Measurements from ENCODE around the gene NEO1.

Gene NEO1

GRCh38 chr15:73268457-73268856 lies 216.2 kb downstream of the NEO1 start:
- H3K4me1 ChIP-seq (ENCODE audit: control insufficient read depth, low read length) = no peaks in the 10 kb centered on the region
- no peak overlapping the region for H3K27ac ChIP-seq (ENCODE audit: low read depth, low read length)
- H4K20me1 ChIP-seq (ENCODE audit: control insufficient read depth, insufficient read depth, low read depth, low read length) = no peaks in the 10 kb centered on the region
- peaks cover 4% of the 10 kb centered on the region; the same call in 1 of the 2 replicates for H3K27me3 ChIP-seq (ENCODE audit: control insufficient read depth, low read length)
- no peaks in the 10 kb centered on the region for H3F3A ChIP-seq (ENCODE audit: control insufficient read depth, insufficient read depth)
- no peaks in the 10 kb centered on the region for H3K9me2 ChIP-seq (replicated peaks; ENCODE audit: control insufficient read depth, low read length)
- TF ChIP-seq EZH2phosphoT487 (IDR thresholded peaks at IDR 0.05; ENCODE audit: borderline replicate concordance, low read length) = no peak
- TF ChIP-seq, protein P1, sequence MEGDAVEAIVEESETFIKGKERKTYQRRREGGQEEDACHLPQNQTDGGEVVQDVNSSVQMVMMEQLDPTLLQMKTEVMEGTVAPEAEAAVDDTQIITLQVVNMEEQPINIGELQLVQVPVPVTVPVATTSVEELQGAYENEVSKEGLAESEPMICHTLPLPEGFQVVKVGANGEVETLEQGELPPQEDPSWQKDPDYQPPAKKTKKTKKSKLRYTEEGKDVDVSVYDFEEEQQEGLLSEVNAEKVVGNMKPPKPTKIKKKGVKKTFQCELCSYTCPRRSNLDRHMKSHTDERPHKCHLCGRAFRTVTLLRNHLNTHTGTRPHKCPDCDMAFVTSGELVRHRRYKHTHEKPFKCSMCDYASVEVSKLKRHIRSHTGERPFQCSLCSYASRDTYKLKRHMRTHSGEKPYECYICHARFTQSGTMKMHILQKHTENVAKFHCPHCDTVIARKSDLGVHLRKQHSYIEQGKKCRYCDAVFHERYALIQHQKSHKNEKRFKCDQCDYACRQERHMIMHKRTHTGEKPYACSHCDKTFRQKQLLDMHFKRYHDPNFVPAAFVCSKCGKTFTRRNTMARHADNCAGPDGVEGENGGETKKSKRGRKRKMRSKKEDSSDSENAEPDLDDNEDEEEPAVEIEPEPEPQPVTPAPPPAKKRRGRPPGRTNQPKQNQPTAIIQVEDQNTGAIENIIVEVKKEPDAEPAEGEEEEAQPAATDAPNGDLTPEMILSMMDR (IDR thresholded peaks at IDR 0.05; ENCODE audit: low read depth, low read length, poor library complexity, severe bottlenecking) = no peak
- no peaks in the 10 kb centered on the region for H3K79me2 ChIP-seq (ENCODE audit: control insufficient read depth, low read length)
- H3K4me2 ChIP-seq (ENCODE audit: low read length) = no peak overlapping the region
- H3K9me3 ChIP-seq (ENCODE audit: control insufficient read depth, insufficient read depth, low read length) = no peaks in the 10 kb centered on the region
- no peak overlapping the region for H3K4me3 ChIP-seq (ENCODE audit: low read length)
- H3K36me3 ChIP-seq (ENCODE audit: control insufficient read depth, low read length) = no peaks in the 10 kb centered on the region

GRCh38 chr15:73270366-73271097 lies 218.3 kb downstream of the NEO1 start:
- Histone ChIP-seq H3K79me2 (ENCODE audit: control insufficient read depth, low read length) (no peaks in the 10 kb centered on the region), H3K27me3 (ENCODE audit: control insufficient read depth, low read length) (peaks cover 4% of the 10 kb centered on the region; the same call in 1 of the 2 replicates), H3K36me3 (ENCODE audit: control insufficient read depth, low read length) (no peaks in the 10 kb centered on the region), H4K20me1 (ENCODE audit: control insufficient read depth, insufficient read depth, low read depth, low read length) (no peaks in the 10 kb centered on the region), H3K4me3 (ENCODE audit: low read length) (no peak overlapping the region), H3F3A (ENCODE audit: control insufficient read depth, insufficient read depth) (no peaks in the 10 kb centered on the region), H3K4me1 (ENCODE audit: control insufficient read depth, low read length) (no peaks in the 10 kb centered on the region), H3K9me3 (ENCODE audit: control insufficient read depth, insufficient read depth, low read length) (no peaks in the 10 kb centered on the region), H3K27ac (ENCODE audit: low read depth, low read length) (no peak overlapping the region), H3K9me2 (replicated peaks; ENCODE audit: control insufficient read depth, low read length) (no peaks in the 10 kb centered on the region), H3K4me2 (ENCODE audit: low read length) (no peak overlapping the region)
- TF ChIP-seq EZH2phosphoT487 (IDR thresholded peaks at IDR 0.05; ENCODE audit: borderline replicate concordance, low read length) = no peak
- TF ChIP-seq, protein P1 (IDR thresholded peaks at IDR 0.05; ENCODE audit: low read depth, low read length, poor library complexity, severe bottlenecking) = no peak

GRCh38 chr15:73273181-73274002 lies 221.1 kb downstream of the NEO1 start:
- H4K20me1 ChIP-seq (ENCODE audit: control insufficient read depth, insufficient read depth, low read depth, low read length) = no peaks in the 10 kb centered on the region
- H3K4me2 ChIP-seq (ENCODE audit: low read length) = no peak overlapping the region
- H3K27me3 ChIP-seq (ENCODE audit: control insufficient read depth, low read length) = peaks cover 4% of the 10 kb centered on the region; the same call in 1 of the 2 replicates
- no peaks in the 10 kb centered on the region for H3K4me1 ChIP-seq (ENCODE audit: control insufficient read depth, low read length)
- no peaks in the 10 kb centered on the region for H3K79me2 ChIP-seq (ENCODE audit: control insufficient read depth, low read length)
- no peaks in the 10 kb centered on the region for H3K9me3 ChIP-seq (ENCODE audit: control insufficient read depth, insufficient read depth, low read length)
- TF ChIP-seq, protein P1 (IDR thresholded peaks at IDR 0.05; ENCODE audit: low read depth, low read length, poor library complexity, severe bottlenecking) = peak; percentile 71
- TF ChIP-seq EZH2phosphoT487 (IDR thresholded peaks at IDR 0.05; ENCODE audit: borderline replicate concordance, low read length) = no peak
- H3F3A ChIP-seq (ENCODE audit: control insufficient read depth, insufficient read depth) = no peaks in the 10 kb centered on the region
- H3K4me3 ChIP-seq (ENCODE audit: low read length) = no peak overlapping the region
- H3K36me3 ChIP-seq (ENCODE audit: control insufficient read depth, low read length) = no peaks in the 10 kb centered on the region
- no peak overlapping the region for H3K27ac ChIP-seq (ENCODE audit: low read depth, low read length)
- no peaks in the 10 kb centered on the region for H3K9me2 ChIP-seq (replicated peaks; ENCODE audit: control insufficient read depth, low read length)
